Heart left ventricle (tissue), 16 donors: ENCODE data around the gene CLMP. TPM values are rescaled to one million over a fixed set of nuclear protein-coding genes. Genes with fewer than 3 reads are reported as not detected.

ENCODE experiments used
- ATAC-seq, 4 donors: fragments of 200-7000 bp; cut with Tn5 transposase; one replicate each; pipeline ENCODE4 v1.9.1; 2020 to 2022; ENCODE audit warnings: moderate library complexity in 4 of 4, mild to moderate bottlenecking in 3 of 4, moderate number of reproducible peaks in 1 of 4
- DNase-seq, 5 donors: peaks; one replicate each; pipeline ENCODE4 v3.0.0-alpha.2; 2020
- H3K27ac ChIP-seq, 12 donors: fragments of 200-600 bp; sonication (generic) in 4 of 12; one replicate each; pipeline versions ENCODE4 v1.5.0 to v1.8.0; 2016 to 2022; ENCODE audit warnings: mild to moderate bottlenecking in 2 of 12
- H3K27me3 ChIP-seq, 9 donors: fragments of 200-600 bp; sonication (generic) in 2 of 9; one replicate each; pipeline versions ENCODE4 v1.5.1 to v1.8.0; 2016 to 2022; ENCODE audit warnings: mild to moderate bottlenecking in 3 of 9
- H3K36me3 ChIP-seq, 9 donors: fragments of 200-600 bp; sonication (generic) in 2 of 9; one replicate each; pipeline versions ENCODE4 v1.5.0 to v1.8.0; 2018 to 2022; ENCODE audit warnings: mild to moderate bottlenecking in 2 of 9
- H3K4me1 ChIP-seq, 12 donors: fragments of 200-600 bp; sonication (generic) in 4 of 12; one replicate each; pipeline versions ENCODE4 v1.5.0 to v1.8.0; 2016 to 2022; ENCODE audit warnings: mild to moderate bottlenecking in 3 of 12
- H3K4me3 ChIP-seq, 12 donors: fragments of 200-600 bp; sonication (generic) in 4 of 12; one replicate each; pipeline versions ENCODE4 v1.5.0 to v1.8.0; 2017 to 2022; ENCODE audit warnings: mild to moderate bottlenecking in 9 of 12, moderate library complexity in 4 of 12
- H3K9me3 ChIP-seq, 12 donors: fragments of 200-600 bp; sonication (generic) in 4 of 12; one replicate each; pipeline versions ENCODE4 v1.5.0 to v1.8.0; 2016 to 2022; ENCODE audit warnings: mild to moderate bottlenecking in 1 of 12
- CTCF ChIP-seq, 12 donors: fragments of 200-600 bp; sonication (generic) in 4 of 12; IDR thresholded peaks; one replicate each; pipeline versions ENCODE4 v1.5.0 to v1.8.0; 2018 to 2022; ENCODE audit warnings: antibody characterized with exemption in 12 of 12, mild to moderate bottlenecking in 5 of 12
- POLR2A ChIP-seq, 2 donors: fragments of 450-650 bp; IDR thresholded peaks; one replicate each; pipeline ENCODE4 v1.6.1; 2017; ENCODE audit warnings: antibody characterized with exemption in 2 of 2, mild to moderate bottlenecking in 2 of 2, moderate library complexity in 2 of 2
- WGBS, 4 donors: extraction: QIAGEN DNeasy Blood & Tissue Kit in 2 of 4; methylation state at CpG; one replicate each; pipeline versions ENCODE4 v1.1.5 to v1.1.7; 2013 to 2018; 5-methylcytosine and 5-hydroxymethylcytosine counted together
- intact Hi-C, 10 donors: fragments of 100-400 bp; cut with DNase I; formaldehyde crosslinking; loops; one replicate each; pipeline versions ENCODE4 v1.11.1 to v1.14.2; 2022
- polyA plus RNA-seq, 2 donors: library from polyadenylated mRNA; stranded (reverse); fragments of 200-250 nt; gene quantifications; one replicate each; pipeline ENCODE4 v1.2.3, GENCODE V29; 2013
- total RNA-seq, 9 donors: library from RNA; depleted of rRNA in 2 of 9; stranded (reverse); fragments of >200 nt in 2 of 9; fragmentation: NEBNext Ultra II Directional in 3 of 9; extraction: Animal tissue kit (Norgen Biotek cat#: 25700) in 3 of 9; gene quantifications; one replicate each; pipeline versions ENCODE4 v1.1.0 to v1.2.4, GENCODE V29; 2016 to 2023
- donor health status: ischemic (EF 13 %, LVEDD 7.1; RV severe dilation, severe dysfunction).
- donor health status: healthy with polysubstance abuse.
- donor health status: DM: no; HTN: yes; CAD: no.
- donor health status: DM: no; HTN: no; CAD: no.
- donor health status: ischemic (EF 25% LVEDD 6.9; RV normal size, moderate dysfunction).
- donor health status: ischemic (EF 25% LVEDD 5.7; RV mildly dilated, moderate dysfunction).
- donor health status: healthy.
- donor health status: DM: yes; HTN: yes; CAD: no.
- donor health status: ischemic (EF 35%, LVEDD 5.7; RV mildly dilated, moderate dysfunction).
- donor health status: nonischemic (EF 11% LVEDD 7.7; RV severe dilation, severe dysfunction).
- donor health status: DM: yes; HTN: yes; CAD: no.
- donor health status: PGD.
- donor health status: ischemic (EF 29% LVEDD 5.4; RV normal size, mild dysfunction).
- donor health status: nonischemic (EF 23%, LVEDD 6.1; RV moderate dilation, normal function).

CLMP gene
- total and polyA plus RNA-seq, 11 donors, result 1.9 to 18.4 (median 5.8) TPM

GRCh38 chr11:123062892-123063825, 131.9 kb downstream of the CLMP start:
- Histone ChIP-seq H3K36me3 (peaks cover 6 to 30% (median 29%) of the 10 kb centered on the region in 9 donors), H3K4me3 (peak overlapping the region; percentile 67 to 96 (median 92)), H3K27me3 (no peaks in the 10 kb centered on the region), H3K27ac (peak overlapping the region; percentile 96 to 100 (median 99)), H3K9me3 (no peaks in the 10 kb centered on the region), H3K4me1 (peaks cover 0 to 63% (median 42%) of the 10 kb centered on the region in 12 donors)
- intact Hi-C loops, result loop anchor here in 3 of 10 donors (2.0 to 5.0 kb wide), 3 partner anchors 20 to 74 kb away; no protein-coding TSS in a partner anchor
- TF ChIP-seq POLR2A (IDR thresholded peaks at IDR 0.05), result no peak
- no peak for TF ChIP-seq CTCF (IDR thresholded peaks at IDR 0.05)
- ATAC-seq (peak in 3 of 4 donors; percentile 3 to 19 (median 18)), DNase-seq (peak in 4 of 5 donors; percentile 32 to 54 (median 38))
- whole genome bisulfite sequencing, 4 donors, result 2 to 4% (median 3%) methylated on average over 37 of the region's 37 CpGs

DNA sequence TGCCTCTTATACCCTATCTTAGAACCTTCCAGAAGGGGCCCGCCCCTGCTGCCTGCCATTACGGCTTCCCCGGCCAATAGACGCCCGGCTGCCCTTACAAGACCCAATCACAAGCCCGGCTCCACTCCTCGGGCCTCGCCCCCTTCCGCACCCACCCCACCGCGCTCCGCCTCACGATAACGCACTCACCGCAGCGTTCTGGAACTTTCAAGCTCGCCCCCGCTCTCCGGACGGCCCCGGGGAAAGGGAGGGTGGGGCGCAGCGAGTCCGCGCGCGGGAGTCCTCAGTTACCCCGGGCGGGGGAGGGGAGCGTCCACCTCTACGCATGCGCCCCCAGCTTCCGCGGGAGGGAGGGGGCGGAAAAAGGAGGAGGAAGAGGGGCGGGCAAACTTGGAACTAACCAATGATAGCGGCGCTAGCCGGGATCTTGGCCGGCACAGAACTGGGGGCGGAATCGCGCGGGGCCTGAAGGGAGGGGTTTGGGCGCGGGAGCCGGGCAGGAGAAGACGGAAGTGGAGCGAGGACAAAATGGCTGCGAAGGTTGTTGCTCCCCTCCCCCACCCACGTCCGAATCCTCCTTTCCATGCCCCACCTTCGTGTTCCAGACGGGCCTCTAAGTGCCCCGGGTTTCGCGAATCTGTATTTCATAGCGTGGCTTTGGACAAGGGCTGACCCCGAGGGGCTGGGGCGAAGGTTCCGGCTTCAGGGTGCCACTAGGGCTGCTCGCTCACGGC, 132.7 kb downstream of the CLMP start:
- WGBS, 4 donors, result 0 to 1% (median 0%) methylated on average over 50 to 63 of the region's 63 CpGs
- H3K27ac ChIP-seq, result peak overlapping the region; percentile 96 to 100 (median 99)
- peaks cover 6 to 39% (median 38%) of the 10 kb centered on the region in 9 donors for H3K36me3 ChIP-seq
- H3K27me3 ChIP-seq, result no peaks in the 10 kb centered on the region
- peak overlapping the region; percentile 67 to 96 (median 92) for H3K4me3 ChIP-seq
- H3K9me3 ChIP-seq, result no peaks in the 10 kb centered on the region
- ATAC-seq (peak; percentile 92 to 95 (median 93)), DNase-seq (peak; percentile 99 to 100 (median 100))
- peak in 1 of 2 donors; percentile 14 for TF ChIP-seq POLR2A (IDR thresholded peaks at IDR 0.05)
- no peak for TF ChIP-seq CTCF (IDR thresholded peaks at IDR 0.05)
- H3K4me1 ChIP-seq, result peaks cover 0 to 70% (median 49%) of the 10 kb centered on the region in 12 donors
- intact Hi-C loops, result loop anchor here in 3 of 10 donors (2.0 to 5.0 kb wide), 3 partner anchors 20 to 74 kb away; no protein-coding TSS in a partner anchor

GRCh38 chr11:123061403-123062157, 133.5 kb downstream of the CLMP start, which contains the start of gene HSPA8:
HSPA8 (minus strand) TSS chr11:123062136; CDS start chr11:123061324, 812 bp downstream.
- Histone ChIP-seq H3K4me1 (peaks cover 0 to 78% (median 55%) of the 10 kb centered on the region in 12 donors), H3K27me3 (no peaks in the 10 kb centered on the region), H3K4me3 (peak within 1 kb of the TSS; percentile 67 to 96 (median 92)), H3K9me3 (no peaks in the 10 kb centered on the region), H3K36me3 (peaks cover 6 to 46% (median 45%) of the 10 kb centered on the region in 9 donors), H3K27ac (peak within 1 kb of the TSS; percentile 96 to 100 (median 99))
- TF ChIP-seq POLR2A (IDR thresholded peaks at IDR 0.05), result peak; percentile 93 to 98
- TF ChIP-seq CTCF (IDR thresholded peaks at IDR 0.05), result no peak
- peak; percentile 4 to 33 (median 14) for ATAC-seq
- DNase-seq, result peak; percentile 68 to 85 (median 79)
- intact Hi-C loops, result loop anchor here in 3 of 10 donors (2.0 to 5.0 kb wide), 3 partner anchors 21 to 75 kb away; no protein-coding TSS in a partner anchor
- WGBS, 4 donors, result 0 to 1% (median 0%) methylated on average over 39 to 45 of the region's 45 CpGs
